ENCODE data around the gene DEGS2.

Gene DEGS2

GRCh38 chr14:100150932-100151587, 8.4 kb downstream of the DEGS2 start:
- H3K4ac ChIP-seq (ENCODE audit: low read depth, low read length): no peak overlapping the region

GRCh38 chr14:100149851-100150611, 9.4 kb downstream of the DEGS2 start:
- no peaks in the 10 kb centered on the region for H3K4me1 ChIP-seq (ENCODE audit: control insufficient read depth in 1 of 2, insufficient read depth in 2 of 2, low read length in 2 of 2)
- no peak overlapping the region for H4K12ac ChIP-seq (ENCODE audit: low read depth, low read length)
- no peak overlapping the region for H2AFZ ChIP-seq (ENCODE audit: insufficient read depth, low read length, poor library complexity)
- H3K4me2 ChIP-seq (ENCODE audit: low read length): no peak overlapping the region
- no peak overlapping the region for H3K14ac ChIP-seq (ENCODE audit: low read length)
- H2BK5ac ChIP-seq (ENCODE audit: low read depth, low read length, poor library complexity): no peak overlapping the region
- H2AK5ac ChIP-seq (ENCODE audit: low read length): no peak overlapping the region
- H4K91ac ChIP-seq (ENCODE audit: low read depth, low read length): no peak overlapping the region
- no peak overlapping the region for H3K4ac ChIP-seq (ENCODE audit: low read depth, low read length)
- no peaks in the 10 kb centered on the region for H3K79me2 ChIP-seq (ENCODE audit: control insufficient read depth, insufficient read depth, low read length, poor library complexity)
- H3K36me3 ChIP-seq (ENCODE audit: control insufficient read depth in 1 of 2, insufficient read depth in 2 of 2, low read length in 2 of 2): no peaks in the 10 kb centered on the region
- no peak for DNase-seq
- H4K8ac ChIP-seq (ENCODE audit: low read depth, low read length): no peak overlapping the region
- no peak overlapping the region for H3K9ac ChIP-seq (ENCODE audit: low read length)
- H3K27ac ChIP-seq (ENCODE audit: low read depth, low read length): no peak overlapping the region
- H3K18ac ChIP-seq (ENCODE audit: low read length): no peak overlapping the region
- H3K27me3 ChIP-seq (ENCODE audit: insufficient read depth, low read length): no peaks in the 10 kb centered on the region
- no peak overlapping the region for H2BK120ac ChIP-seq (ENCODE audit: insufficient read depth, low read length, poor library complexity)
- WGBS (ENCODE audit: extremely low coverage, insufficient coverage, insufficient read length): no CpG with 5 or more reads among the region's 21 CpGs
- no peaks in the 10 kb centered on the region for H3K79me1 ChIP-seq (ENCODE audit: low read length)
- no peak overlapping the region for H3K4me3 ChIP-seq (ENCODE audit: low read depth, low read length)
- peaks cover 5% of the 10 kb centered on the region for H3K9me3 ChIP-seq (ENCODE audit: insufficient read depth, low read depth, low read length)
- no peak overlapping the region for H3K23ac ChIP-seq (ENCODE audit: low read length)
- H2BK12ac ChIP-seq (ENCODE audit: low read length): no peak overlapping the region

More at GRCh38 chr14:100150932-100151587, 8.4 kb downstream of the DEGS2 start:
- peaks cover 5% of the 10 kb centered on the region for H3K9me3 ChIP-seq (ENCODE audit: insufficient read depth, low read depth, low read length)
- no peak overlapping the region for H3K4me2 ChIP-seq (ENCODE audit: low read length)
- no peak overlapping the region for H2AK5ac ChIP-seq (ENCODE audit: low read length)
- H3K14ac ChIP-seq (ENCODE audit: low read length): no peak overlapping the region
- no peaks in the 10 kb centered on the region for H3K36me3 ChIP-seq (ENCODE audit: control insufficient read depth in 1 of 2, insufficient read depth in 2 of 2, low read length in 2 of 2)
- no peak overlapping the region for H3K27ac ChIP-seq (ENCODE audit: low read depth, low read length)
- H3K27me3 ChIP-seq (ENCODE audit: insufficient read depth, low read length): no peaks in the 10 kb centered on the region
- no peaks in the 10 kb centered on the region for H3K79me1 ChIP-seq (ENCODE audit: low read length)
- H4K91ac ChIP-seq (ENCODE audit: low read depth, low read length): no peak overlapping the region
- H2AFZ ChIP-seq (ENCODE audit: insufficient read depth, low read length, poor library complexity): no peak overlapping the region
- no peak overlapping the region for H2BK12ac ChIP-seq (ENCODE audit: low read length)
- no peak overlapping the region for H3K18ac ChIP-seq (ENCODE audit: low read length)
- H4K8ac ChIP-seq (ENCODE audit: low read depth, low read length): no peak overlapping the region
- no peaks in the 10 kb centered on the region for H3K4me1 ChIP-seq (ENCODE audit: control insufficient read depth in 1 of 2, insufficient read depth in 2 of 2, low read length in 2 of 2)
- no peak overlapping the region for H3K23ac ChIP-seq (ENCODE audit: low read length)
- no peak overlapping the region for H2BK120ac ChIP-seq (ENCODE audit: insufficient read depth, low read length, poor library complexity)
- no peak overlapping the region for H3K4me3 ChIP-seq (ENCODE audit: low read depth, low read length)
- no peak overlapping the region for H3K9ac ChIP-seq (ENCODE audit: low read length)
- WGBS (ENCODE audit: extremely low coverage, insufficient coverage, insufficient read length): no CpG with 5 or more reads among the region's 12 CpGs
- no peak overlapping the region for H2BK5ac ChIP-seq (ENCODE audit: low read depth, low read length, poor library complexity)
- DNase-seq: no peak
- no peaks in the 10 kb centered on the region for H3K79me2 ChIP-seq (ENCODE audit: control insufficient read depth, insufficient read depth, low read length, poor library complexity)
- H4K12ac ChIP-seq (ENCODE audit: low read depth, low read length): no peak overlapping the region

- no peak overlapping the region for H3K27ac ChIP-seq (ENCODE audit: low read depth, low read length)
- H2AFZ ChIP-seq (ENCODE audit: insufficient read depth, low read length, poor library complexity): no peak overlapping the region
- no peak overlapping the region for H3K18ac ChIP-seq (ENCODE audit: low read length)
- H3K4me2 ChIP-seq (ENCODE audit: low read length): no peak overlapping the region
- no peak overlapping the region for H4K8ac ChIP-seq (ENCODE audit: low read depth, low read length)
- H3K27me3 ChIP-seq (ENCODE audit: insufficient read depth, low read length): no peaks in the 10 kb centered on the region
- H3K4ac ChIP-seq (ENCODE audit: low read depth, low read length): no peak overlapping the region
- peaks cover 2% of the 10 kb centered on the region for H3K9me3 ChIP-seq (ENCODE audit: insufficient read depth, low read depth, low read length)
- no peak overlapping the region for H2BK12ac ChIP-seq (ENCODE audit: low read length)
- no peaks in the 10 kb centered on the region for H3K4me1 ChIP-seq (ENCODE audit: control insufficient read depth in 1 of 2, insufficient read depth in 2 of 2, low read length in 2 of 2)
- no CpG with 5 or more reads among the region's 58 CpGs for WGBS (ENCODE audit: extremely low coverage, insufficient coverage, insufficient read length)
- no peak overlapping the region for H4K12ac ChIP-seq (ENCODE audit: low read depth, low read length)
- peaks cover under 1 to 2% of the 10 kb centered on the region in 2 experiments for H3K36me3 ChIP-seq (ENCODE audit: control insufficient read depth in 1 of 2, insufficient read depth in 2 of 2, low read length in 2 of 2)
- H3K14ac ChIP-seq (ENCODE audit: low read length): no peak overlapping the region
- H2BK120ac ChIP-seq (ENCODE audit: insufficient read depth, low read length, poor library complexity): no peak overlapping the region
- H3K23ac ChIP-seq (ENCODE audit: low read length): no peak overlapping the region
- H3K9ac ChIP-seq (ENCODE audit: low read length): no peak overlapping the region
- H3K79me1 ChIP-seq (ENCODE audit: low read length): no peaks in the 10 kb centered on the region
- no peak overlapping the region for H3K4me3 ChIP-seq (ENCODE audit: low read depth, low read length)
- H2BK5ac ChIP-seq (ENCODE audit: low read depth, low read length, poor library complexity): no peak overlapping the region
- H3K79me2 ChIP-seq (ENCODE audit: control insufficient read depth, insufficient read depth, low read length, poor library complexity): no peaks in the 10 kb centered on the region
- DNase-seq: peak in 1 of 2 donors; percentile 31
- no peak overlapping the region for H4K91ac ChIP-seq (ENCODE audit: low read depth, low read length)
- no peak overlapping the region for H2AK5ac ChIP-seq (ENCODE audit: low read length)
Measured at GRCh38 chr14:100148837-100149731, 10.4 kb downstream of the DEGS2 start.

GRCh38 chr14:100147691-100148464, 11.6 kb downstream of the DEGS2 start:
- H3K4ac ChIP-seq (ENCODE audit: low read depth, low read length): no peak overlapping the region
- no peak overlapping the region for H2BK120ac ChIP-seq (ENCODE audit: insufficient read depth, low read length, poor library complexity)
- WGBS (ENCODE audit: extremely low coverage, insufficient coverage, insufficient read length): no CpG with 5 or more reads among the region's 28 CpGs
- peaks cover 2% of the 10 kb centered on the region for H3K9me3 ChIP-seq (ENCODE audit: insufficient read depth, low read depth, low read length)
- no peak overlapping the region for H3K14ac ChIP-seq (ENCODE audit: low read length)
- H3K79me2 ChIP-seq (ENCODE audit: control insufficient read depth, insufficient read depth, low read length, poor library complexity): no peaks in the 10 kb centered on the region
- no peak overlapping the region for H3K4me2 ChIP-seq (ENCODE audit: low read length)
- H3K79me1 ChIP-seq (ENCODE audit: low read length): no peaks in the 10 kb centered on the region
- H4K12ac ChIP-seq (ENCODE audit: low read depth, low read length): no peak overlapping the region
- DNase-seq: no peak
- H2BK5ac ChIP-seq (ENCODE audit: low read depth, low read length, poor library complexity): no peak overlapping the region
- no peak overlapping the region for H3K27ac ChIP-seq (ENCODE audit: low read depth, low read length)
- H3K18ac ChIP-seq (ENCODE audit: low read length): no peak overlapping the region
- H3K27me3 ChIP-seq (ENCODE audit: insufficient read depth, low read length): no peaks in the 10 kb centered on the region
- peaks cover 5 to 6% of the 10 kb centered on the region in 2 experiments for H3K4me1 ChIP-seq (ENCODE audit: control insufficient read depth in 1 of 2, insufficient read depth in 2 of 2, low read length in 2 of 2)
- H3K36me3 ChIP-seq (ENCODE audit: control insufficient read depth in 1 of 2, insufficient read depth in 2 of 2, low read length in 2 of 2): peaks cover 3 to 4% of the 10 kb centered on the region in 2 experiments
- no peak overlapping the region for H2AK5ac ChIP-seq (ENCODE audit: low read length)
- no peak overlapping the region for H4K8ac ChIP-seq (ENCODE audit: low read depth, low read length)
- no peak overlapping the region for H3K23ac ChIP-seq (ENCODE audit: low read length)
- H3K4me3 ChIP-seq (ENCODE audit: low read depth, low read length): no peak overlapping the region
- no peak overlapping the region for H2BK12ac ChIP-seq (ENCODE audit: low read length)
- H3K9ac ChIP-seq (ENCODE audit: low read length): no peak overlapping the region
- no peak overlapping the region for H4K91ac ChIP-seq (ENCODE audit: low read depth, low read length)
- no peak overlapping the region for H2AFZ ChIP-seq (ENCODE audit: insufficient read depth, low read length, poor library complexity)

Measured in trophoblast cell (in vitro differentiated cells and primary cell).